GM18517 (cell line): ENCODE measurements around the gene CALHM5.

Experiments
- ATAC-seq: cut with Tn5 transposase; IDR thresholded peaks from one replicate; pipeline ENCODE4 v1.9.1; 2021; ENCODE audit warnings: mild to moderate bottlenecking, moderate library complexity; ENCODE audit not compliant: unreplicated experiment

Gene CALHM5

GRCh38 chr6:116507324-116507723 is 4.1 kb upstream of the CALHM5 start:
- no peak for ATAC-seq

GRCh38 chr6:116508527-116508926 is 2.9 kb upstream of the CALHM5 start:
- no peak for ATAC-seq

GRCh38 chr6:116512111-116512559 is 696 bp downstream of the CALHM5 start:
- ATAC-seq, result peak; percentile 51

GRCh38 chr6:116512734-116513133 is 1.3 kb downstream of the CALHM5 start:
- ATAC-seq, result no peak

GRCh38 chr6:116513224-116513875 is 1.9 kb downstream of the CALHM5 start:
- ATAC-seq, result no peak

- ATAC-seq, result no peak
These were observed 2.7 kb downstream of the CALHM5 start for GRCh38 chr6:116514111-116514510.

GRCh38 chr6:116515141-116515540 is 3.7 kb downstream of the CALHM5 start:
- no peak for ATAC-seq

- no peak for ATAC-seq
These were observed 7.4 kb downstream of the CALHM5 start for GRCh38 chr6:116518621-116519368.

- ATAC-seq, result no peak
These were observed 11.5 kb downstream of the CALHM5 start for GRCh38 chr6:116522896-116523295.

- ATAC-seq, result no peak
These were observed 12.8 kb downstream of the CALHM5 start for GRCh38 chr6:116524236-116524635.

GRCh38 chr6:116528133-116528532 is 16.7 kb downstream of the CALHM5 start:
- ATAC-seq, result no peak

- no peak for ATAC-seq
These were observed 17.3 kb downstream of the CALHM5 start for GRCh38 chr6:116528780-116529179.

- ATAC-seq, result no peak
These were observed 18.2 kb downstream of the CALHM5 start for GRCh38 chr6:116529466-116530290.

- ATAC-seq, result no peak
These were observed 19.0 kb downstream of the CALHM5 start for GRCh38 chr6:116530436-116530835.

GRCh38 chr6:116531675-116532570 is 20.5 kb downstream of the CALHM5 start:
- ATAC-seq, result peak; percentile 79

GRCh38 chr6:116533233-116533957 is 22.0 kb downstream of the CALHM5 start:
- no peak for ATAC-seq

- no peak for ATAC-seq
These were observed 23.7 kb downstream of the CALHM5 start for GRCh38 chr6:116535109-116535508.

GRCh38 chr6:116536216-116536621 is 24.8 kb downstream of the CALHM5 start:
- ATAC-seq, result no peak

GRCh38 chr6:116542426-116542825 is 31.0 kb downstream of the CALHM5 start:
- no peak for ATAC-seq

- ATAC-seq, result no peak
These were observed 31.7 kb downstream of the CALHM5 start for GRCh38 chr6:116543149-116543548.
